Endodermal cell (in vitro differentiated cells): Measurements from ENCODE around the gene SCGB3A2. TPM values are rescaled to one million over a fixed set of nuclear protein-coding genes. Genes with fewer than 3 reads are reported as not detected.

ENCODE experiments used
- DNase-seq: peaks from one replicate; pipeline ENCODE4 v3.0.0-alpha.2; 2017
- H3K27ac ChIP-seq: 2 replicates; pipeline ENCODE4 v1.5.1; 2013; ENCODE audit warnings: mild to moderate bottlenecking, low read depth, low read length, moderate library complexity
- H3K27me3 ChIP-seq: 2 replicates; pipeline ENCODE4 v1.6.1; 2013; ENCODE audit warnings: mild to moderate bottlenecking, low read length, moderate library complexity; ENCODE audit not compliant: insufficient read depth, control insufficient read depth, poor library complexity, severe bottlenecking
- H3K36me3 ChIP-seq: 2 replicates; pipeline ENCODE4 v1.7.0; 2013; ENCODE audit warnings: mild to moderate bottlenecking, low read length, moderate library complexity; ENCODE audit not compliant: control insufficient read depth, insufficient read depth
- H3K4me1 ChIP-seq: one replicate; pipeline ENCODE4 v1.7.0; 2013; ENCODE audit warnings: low read length; ENCODE audit not compliant: control insufficient read depth, insufficient read depth
- H3K4me3 ChIP-seq: 2 replicates; pipeline ENCODE4 v1.5.1; 2013; ENCODE audit warnings: mild to moderate bottlenecking, low read length, moderate library complexity
- H3K9ac ChIP-seq: 2 replicates; pipeline ENCODE4 v1.6.1; 2013; ENCODE audit warnings: mild to moderate bottlenecking, low read length, moderate library complexity; ENCODE audit not compliant: poor library complexity, severe bottlenecking; ENCODE audit errors: extremely low read depth
- H3K9me3 ChIP-seq: 2 replicates; pipeline ENCODE4 v1.6.1; 2013; ENCODE audit warnings: mild to moderate bottlenecking, low read length, moderate library complexity; ENCODE audit not compliant: control insufficient read depth
- H3K27ac Mint-ChIP-seq: 2 replicates; pipeline ENCODE4 v1.8.0; 2020; ENCODE audit warnings: mixed read lengths
- H3K27me3 Mint-ChIP-seq: 2 replicates; pipeline ENCODE4 v1.8.0; 2021; ENCODE audit warnings: mild to moderate bottlenecking, mixed read lengths; ENCODE audit not compliant: insufficient read depth
- H3K36me3 Mint-ChIP-seq: 2 replicates; pipeline ENCODE4 v1.8.0; 2020; ENCODE audit warnings: low read depth, mixed read lengths
- H3K4me1 Mint-ChIP-seq: 2 replicates; pipeline ENCODE4 v1.8.0; 2020; ENCODE audit warnings: mixed read lengths
- H3K4me3 Mint-ChIP-seq: 2 replicates; pipeline ENCODE4 v1.8.0; 2020; ENCODE audit warnings: mild to moderate bottlenecking, moderate library complexity, mixed read lengths
- H3K9me3 Mint-ChIP-seq: 2 replicates; pipeline ENCODE4 v1.8.0; 2020; ENCODE audit warnings: mild to moderate bottlenecking, mixed read lengths
- CTCF ChIP-seq: fragments of 200-600 bp; sonication (generic); conservative IDR thresholded peaks from 2 replicates; pipeline ENCODE4 v1.5.0; 2021; ENCODE audit warnings: antibody characterized with exemption, mild to moderate bottlenecking
- WGBS, 2 experiments: methylation state at CpG; one replicate each; pipeline versions ENCODE4 v1.1.5 to v1.1.7; 2013; ENCODE audit warnings: missing lambda C conversion rate in 2 of 2, mixed read lengths in 1 of 2; ENCODE audit not compliant: insufficient coverage in 1 of 2, insufficient read length in 1 of 2; 5-methylcytosine and 5-hydroxymethylcytosine counted together
- long read RNA-seq, 4 experiments: library from polyadenylated mRNA in 2 of 4; library from RNA in 1 of 4; library from capped mRNA in 1 of 4; stranded (forward) in 3 of 4; unstranded in 1 of 4; transcript quantifications; one replicate each; pipeline ENCODE4 v2.0.0, GENCODE V29; 2020 to 2021; ENCODE audit warnings: inconsistent platforms in 1 of 4
- polyA plus RNA-seq, 2 experiments: library from polyadenylated mRNA; stranded (reverse); fragments of 50-300 nt; gene quantifications; one replicate each; pipeline ENCODE4 v1.2.3, GENCODE V29; 2013
- total RNA-seq, 2 donors: library from RNA; stranded (reverse); fragmentation: NEBNext Ultra II Directional in 1 of 2; extraction: Animal tissue kit (Norgen Biotek cat#: 25700) in 1 of 2; gene quantifications; 2 replicates in 1 of 2; 3 replicates in 1 of 2; pipeline ENCODE4 v1.2.1, GENCODE V29; 2021

Gene SCGB3A2
- 10 to 100 TPM in 1 of 2 donors, 1 to 10 TPM in 1; 1.1 to 18.7 TPM for total RNA-seq
- polyA plus RNA-seq (2013, experiment 1 of 2): 5.1 TPM
- 2.2 TPM for polyA plus RNA-seq (2013, experiment 2 of 2)
- long read RNA-seq, experiment 1: 0 reads
- long read RNA-seq, experiment 2: 0 reads
- long read RNA-seq, experiment 3, partial matches to known transcripts: 0 of 8 reads
- long read RNA-seq, experiment 3, other reads (novel, unspliced or antisense): 5 of 8 reads
- long read RNA-seq, experiment 4: 0 reads

DNA sequence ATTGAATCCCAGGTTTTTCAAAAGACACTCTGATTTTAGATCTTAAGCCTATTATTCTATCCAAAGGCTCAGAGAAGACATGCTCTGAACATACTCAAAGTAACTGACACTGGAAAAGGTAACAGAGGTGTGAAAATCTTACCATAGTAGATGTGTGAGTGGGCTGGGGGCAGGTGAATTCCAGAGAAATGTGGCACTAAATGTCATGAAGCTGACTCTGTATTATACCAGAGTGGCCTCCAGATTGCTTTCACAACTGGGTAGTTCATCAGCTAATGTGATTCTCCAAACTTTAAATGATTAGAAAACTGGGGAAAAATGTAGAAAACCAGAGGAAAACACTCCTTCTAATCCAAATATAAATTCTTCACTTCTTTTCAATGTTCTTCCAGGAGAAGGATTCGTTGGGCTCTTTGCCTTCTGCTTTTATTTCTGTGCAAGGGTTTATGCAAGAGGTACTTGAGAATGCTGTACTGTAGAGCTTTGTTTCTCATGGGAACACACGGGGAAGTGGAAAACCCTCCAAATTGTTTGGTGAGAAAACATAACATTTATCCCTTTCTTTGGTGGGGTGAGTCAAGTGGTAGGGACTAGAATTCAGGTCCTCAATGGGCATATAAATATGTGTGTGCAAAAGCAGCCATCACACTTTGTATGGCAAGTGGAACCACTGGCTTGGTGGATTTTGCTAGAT is at the start of gene SCGB3A2:
Gene SCGB3A2, plus strand, starts transcription at position 646 of the 694 bp plus-strand sequence. CDS start 93 bp downstream, outside the sequence.
- H3K27me3 Mint-ChIP-seq: no peaks in the 10 kb centered on the region
- Histone ChIP-seq H3K27ac (no peak within 1 kb of the TSS), H3K4me3 (no peak within 1 kb of the TSS), H3K9ac (no peak within 1 kb of the TSS), H3K27me3 (no peaks in the 10 kb centered on the region), H3K36me3 (no peaks in the 10 kb centered on the region), H3K9me3 (no peaks in the 10 kb centered on the region), H3K4me1 (peaks cover 3% of the 10 kb centered on the region)
- H3K4me1 Mint-ChIP-seq: peaks cover 48% of the 10 kb centered on the region
- H3K9me3 Mint-ChIP-seq: no peaks in the 10 kb centered on the region
- no peak for TF ChIP-seq CTCF
- H3K36me3 Mint-ChIP-seq: no peaks in the 10 kb centered on the region
- WGBS, 2 experiments: 92 to 100% methylated on average over 2 of the region's 2 CpGs
- no peak for DNase-seq
- no peak within 1 kb of the TSS for H3K4me3 Mint-ChIP-seq
- no peak within 1 kb of the TSS for H3K27ac Mint-ChIP-seq

GRCh38 chr5:147830035-147830434 is 48.5 kb upstream of the SCGB3A2 start:
- no peak overlapping the region for H3K4me3 ChIP-seq
- H3K36me3 Mint-ChIP-seq: no peaks in the 10 kb centered on the region
- no peaks in the 10 kb centered on the region for H3K27me3 Mint-ChIP-seq
- H3K27ac Mint-ChIP-seq: no peak overlapping the region
- H3K9me3 Mint-ChIP-seq: no peaks in the 10 kb centered on the region
- H3K4me1 ChIP-seq: no peaks in the 10 kb centered on the region
- no peak for DNase-seq
- no peaks in the 10 kb centered on the region for H3K27me3 ChIP-seq
- no peak overlapping the region for H3K27ac ChIP-seq
- H3K9ac ChIP-seq: no peak overlapping the region
- H3K36me3 ChIP-seq: no peaks in the 10 kb centered on the region
- H3K4me3 Mint-ChIP-seq: no peak overlapping the region
- peaks cover 4% of the 10 kb centered on the region for H3K4me1 Mint-ChIP-seq
- no peak for TF ChIP-seq CTCF
- H3K9me3 ChIP-seq: no peaks in the 10 kb centered on the region

DNA sequence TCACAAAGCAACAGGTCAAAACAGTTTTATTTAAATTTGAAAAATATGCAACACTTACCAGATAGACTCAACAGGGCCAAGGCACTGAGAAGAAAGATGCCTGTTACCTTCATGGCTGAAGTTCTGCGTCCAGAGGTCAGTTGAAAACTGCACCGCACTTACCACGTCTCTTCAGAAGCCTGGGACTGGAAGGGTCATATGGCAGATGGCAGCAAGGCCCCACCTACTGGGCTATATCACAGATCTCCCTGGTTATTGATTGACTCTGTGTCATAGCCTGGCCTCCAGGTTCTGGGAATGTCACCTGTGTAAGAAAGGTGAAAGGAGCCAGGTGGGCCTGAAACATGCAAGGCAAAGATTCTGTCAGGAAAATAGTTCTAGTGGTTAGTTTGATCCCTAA is 47.0 kb upstream of the SCGB3A2 start, which contains the start of gene SPINK1:
Gene SPINK1, minus strand, starts transcription at position 207 of the 400 bp plus-strand sequence. Its CDS starts 94 bp downstream, at position 113.
- H3K9me3 Mint-ChIP-seq: no peaks in the 10 kb centered on the region
- WGBS, 2 experiments: 93 to 100% methylated on average over 1 to 3 of the region's 3 CpGs
- no peaks in the 10 kb centered on the region for H3K4me1 ChIP-seq
- no peak for DNase-seq
- H3K36me3 Mint-ChIP-seq: no peaks in the 10 kb centered on the region
- no peak within 1 kb of the TSS for H3K4me3 ChIP-seq
- no peak within 1 kb of the TSS for H3K27ac Mint-ChIP-seq
- H3K4me3 Mint-ChIP-seq: no peak within 1 kb of the TSS
- peaks cover 4% of the 10 kb centered on the region for H3K4me1 Mint-ChIP-seq
- no peak within 1 kb of the TSS for H3K27ac ChIP-seq
- no peaks in the 10 kb centered on the region for H3K36me3 ChIP-seq
- no peaks in the 10 kb centered on the region for H3K27me3 ChIP-seq
- H3K9ac ChIP-seq: no peak within 1 kb of the TSS
- no peak for TF ChIP-seq CTCF
- H3K27me3 Mint-ChIP-seq: no peaks in the 10 kb centered on the region
- H3K9me3 ChIP-seq: no peaks in the 10 kb centered on the region
